ENCODE results near the gene HLA-DQB1.

Gene HLA-DQB1

GRCh38 chr6:32625137-32625536 lies 41.3 kb downstream of the HLA-DQB1 start:
- no peak for DNase-seq (ENCODE audit: low spot score)

DNA sequence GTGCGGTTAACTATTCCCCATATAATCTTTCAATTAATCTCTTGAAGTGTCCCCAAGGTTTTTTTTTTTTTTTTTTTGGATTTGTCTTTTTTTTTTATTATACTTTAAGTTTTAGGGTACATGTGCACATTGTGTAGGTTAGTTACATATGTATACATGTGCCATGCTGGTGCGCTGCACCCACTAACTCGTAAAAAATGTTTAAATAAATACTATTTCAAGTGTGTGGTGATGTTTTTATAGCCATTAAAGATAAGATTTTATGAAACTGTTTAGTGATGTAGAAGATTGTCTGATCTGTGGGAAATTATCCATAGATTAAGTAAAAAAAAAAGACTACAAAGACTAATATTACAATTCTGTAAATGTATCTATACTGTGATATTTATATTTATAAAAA lies 41.9 kb downstream of the HLA-DQB1 start:
- DNase-seq (ENCODE audit: low spot score) = no peak

GRCh38 chr6:32623693-32624092 lies 42.8 kb downstream of the HLA-DQB1 start:
- DNase-seq (ENCODE audit: low spot score) = peak; percentile 68

DNA sequence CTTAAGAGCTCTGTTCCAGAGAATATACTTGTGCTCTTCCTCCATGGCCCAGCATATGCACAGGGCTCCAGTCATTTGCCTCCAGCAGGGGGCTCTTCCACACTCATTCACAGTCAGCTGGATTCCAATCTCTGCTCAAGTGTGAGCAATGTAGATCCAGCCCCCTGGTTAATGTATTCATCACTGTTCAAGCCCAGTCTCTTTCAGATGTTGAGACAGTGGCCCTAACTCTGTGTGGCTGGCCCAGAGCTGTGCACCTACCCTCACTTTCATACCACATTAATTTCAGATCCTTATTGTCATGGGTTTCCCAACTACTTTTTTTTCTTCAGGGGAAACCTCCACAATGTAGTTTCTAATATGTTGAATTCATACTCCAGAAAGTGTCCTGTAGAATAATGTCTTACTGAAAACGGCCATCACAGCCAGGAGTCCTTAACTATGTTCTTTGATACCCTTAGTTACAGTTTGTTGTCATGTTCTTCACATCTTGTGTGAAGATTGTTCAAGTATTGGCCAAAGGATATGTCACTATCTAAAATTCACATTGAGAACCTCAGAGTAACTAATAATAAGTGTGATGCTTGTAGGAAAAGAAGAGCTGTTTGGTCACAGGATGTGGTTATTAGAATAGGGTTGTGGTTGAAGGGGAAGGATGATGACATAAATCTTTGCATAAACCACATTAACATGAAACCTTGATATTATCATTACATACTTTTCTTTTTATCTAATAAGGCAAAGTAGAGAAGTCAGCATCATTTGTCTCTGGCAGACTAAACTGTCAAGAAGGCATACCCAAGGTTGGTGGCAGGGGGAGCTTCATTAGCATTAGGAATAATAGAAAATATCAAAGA lies 43.7 kb downstream of the HLA-DQB1 start:
- peak; percentile 94 for DNase-seq (ENCODE audit: low spot score)

DNA sequence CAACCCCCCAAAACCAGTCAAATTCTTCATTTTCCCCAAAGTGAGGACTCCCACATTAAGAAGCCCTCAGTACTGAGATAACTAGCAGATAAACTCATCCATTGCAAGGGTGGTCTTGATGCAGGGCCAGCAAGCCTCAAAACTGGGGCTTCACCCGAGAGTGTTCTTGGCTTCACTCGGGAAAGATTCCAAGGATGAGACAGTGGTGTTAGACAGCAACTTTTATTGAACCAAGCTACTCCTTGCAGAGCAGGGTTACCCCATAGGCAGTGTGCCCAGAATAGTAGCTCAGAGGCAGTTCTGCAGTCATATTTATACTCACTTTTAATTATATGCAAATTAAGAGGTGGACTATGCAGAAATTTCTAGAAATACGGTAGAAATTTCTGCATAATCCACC lies 45.1 kb downstream of the HLA-DQB1 start:
- DNase-seq (ENCODE audit: low spot score) = no peak

DNA sequence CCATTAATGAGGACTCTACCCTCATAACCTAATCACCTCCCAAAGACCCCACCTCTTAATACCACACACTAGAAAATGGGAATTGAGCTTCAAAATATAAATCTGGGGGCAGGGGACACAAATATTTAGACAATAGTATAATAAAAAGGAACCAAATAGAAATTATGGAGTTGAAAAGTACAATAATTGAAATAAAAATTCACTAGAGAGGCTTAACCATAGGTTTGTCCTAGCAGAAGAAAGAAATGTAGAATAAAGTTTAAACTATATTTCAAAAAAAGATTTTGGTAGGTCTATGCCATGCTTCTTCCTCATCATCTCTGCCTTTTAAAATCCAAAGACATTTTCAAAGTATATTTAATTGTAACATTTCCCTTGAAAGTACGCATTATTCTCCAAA lies 48.7 kb downstream of the HLA-DQB1 start:
- DNase-seq (ENCODE audit: low spot score) = no peak

- no peak for DNase-seq (ENCODE audit: low spot score)
Measured at GRCh38 chr6:32615885-32616532, 50.4 kb downstream of the HLA-DQB1 start.

- DNase-seq (ENCODE audit: low spot score) = no peak
Measured at GRCh38 chr6:32614366-32615081, 51.9 kb downstream of the HLA-DQB1 start.

DNA sequence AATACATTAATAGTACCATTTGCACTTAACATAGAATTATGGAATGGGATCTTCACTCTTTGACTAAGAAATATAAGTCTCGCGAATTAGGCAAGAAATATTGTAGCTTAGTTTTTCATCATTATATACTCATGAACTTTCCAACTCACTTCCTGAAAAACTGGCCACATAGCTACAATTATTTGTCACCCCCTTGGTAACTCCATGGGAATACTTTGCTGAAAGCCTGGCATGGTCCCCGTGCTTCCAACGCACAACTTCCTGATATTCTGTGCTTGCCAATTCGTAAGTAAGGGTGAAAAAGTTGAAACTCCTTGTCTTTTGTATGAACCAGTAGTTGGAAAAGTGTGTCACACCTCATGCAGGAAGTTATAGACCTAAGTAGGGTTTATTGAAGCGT lies 53.0 kb downstream of the HLA-DQB1 start:
- DNase-seq (ENCODE audit: low spot score) = no peak

DNA sequence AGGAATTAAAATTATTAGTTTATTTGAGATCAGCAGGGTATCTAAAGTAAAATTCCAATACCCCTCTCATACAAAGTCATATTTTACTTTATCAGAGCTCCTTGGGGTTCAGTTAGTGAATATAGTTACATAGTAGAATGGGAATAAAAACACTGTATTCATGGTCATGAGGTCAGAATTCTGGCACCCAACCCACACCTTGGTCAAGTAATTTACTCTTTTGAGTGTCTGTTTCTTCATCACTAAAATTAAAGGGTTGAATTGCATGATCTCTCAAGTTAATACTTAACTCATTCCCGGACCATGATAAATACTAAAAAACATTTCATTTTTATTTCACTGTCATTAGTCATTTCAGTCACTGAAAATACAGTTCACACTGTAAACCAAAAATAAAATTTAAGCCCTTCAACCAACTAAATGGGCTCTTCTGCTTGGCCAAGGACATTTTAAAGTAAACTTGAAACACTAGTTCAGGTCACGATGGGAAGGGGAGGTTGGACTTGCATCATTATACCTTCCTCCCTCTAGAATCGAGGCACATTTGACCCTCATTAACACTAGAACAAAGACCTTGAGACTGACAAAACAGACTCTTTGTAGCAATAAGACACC lies 55.7 kb downstream of the HLA-DQB1 start:
- no peak for DNase-seq (ENCODE audit: low spot score)

- DNase-seq (ENCODE audit: low spot score) = peak; percentile 95
Measured at GRCh38 chr6:32609731-32610640, 56.5 kb downstream of the HLA-DQB1 start.
